ENCODE measurements around the gene LARP1.
"Not testable (repeated sequence)": the region's sequence is repeated elsewhere in the genome, so short reads cannot be mapped to it uniquely, and the experiment has no call there.

The LARP1 gene

GRCh38 chr5:154727361-154727760 lies 27.8 kb upstream of the LARP1 start:
- TF ChIP-seq BACH2 (CRISPR knock-in tag; IDR thresholded peaks at IDR 0.05; ENCODE audit: borderline replicate concordance), result no peak
- TF ChIP-seq CSDC2 (CRISPR knock-in tag; IDR thresholded peaks at IDR 0.05), result no peak
- no peak for TF ChIP-seq ISL1 (CRISPR knock-in tag; IDR thresholded peaks at IDR 0.05)
- TF ChIP-seq POU6F1 (CRISPR knock-in tag; IDR thresholded peaks at IDR 0.05; ENCODE audit: borderline replicate concordance, low read depth), result no peak
- no peak for TF ChIP-seq ZNF70 (CRISPR knock-in tag; IDR thresholded peaks at IDR 0.05)
- no peak for TF ChIP-seq ZC3H10 (CRISPR knock-in tag; IDR thresholded peaks at IDR 0.05)
- TF ChIP-seq SNAI2 (CRISPR knock-in tag; IDR thresholded peaks at IDR 0.05), result no peak
- TF ChIP-seq GLIS3 (CRISPR knock-in tag; IDR thresholded peaks at IDR 0.05), result no peak
- TF ChIP-seq RARB (CRISPR knock-in tag; IDR thresholded peaks at IDR 0.05), result no peak
- no peak for TF ChIP-seq TOX (CRISPR knock-in tag; IDR thresholded peaks at IDR 0.05; ENCODE audit: borderline replicate concordance)
- no peak for TF ChIP-seq PPARA (CRISPR knock-in tag; IDR thresholded peaks at IDR 0.05; ENCODE audit: borderline replicate concordance)
- no peak for TF ChIP-seq CREB5 (CRISPR knock-in tag; IDR thresholded peaks at IDR 0.05; ENCODE audit: low read depth)
- TF ChIP-seq OSR1 (CRISPR knock-in tag; IDR thresholded peaks at IDR 0.05), result no peak
- no peak for TF ChIP-seq ESRRG (CRISPR knock-in tag; IDR thresholded peaks at IDR 0.05)
- TF ChIP-seq TCF4 (CRISPR knock-in tag; IDR thresholded peaks at IDR 0.05; ENCODE audit: borderline replicate concordance), result no peak

GRCh38 chr5:154728939-154729588 lies 26.1 kb upstream of the LARP1 start:
- TF ChIP-seq TSHZ2 (CRISPR knock-in tag; IDR thresholded peaks at IDR 0.05) (no peak), ZNF565 (CRISPR knock-in tag; conservative IDR thresholded peaks at IDR 0.05; ENCODE audit: low read depth) (no peak)

More at GRCh38 chr5:154727361-154727760, 27.8 kb upstream of the LARP1 start:
- no peak for ATAC-seq

GRCh38 chr5:154729613-154730012 lies 25.6 kb upstream of the LARP1 start:
- no peak for TF ChIP-seq SNAI2 (CRISPR knock-in tag; IDR thresholded peaks at IDR 0.05)
- no peak for TF ChIP-seq ZFP3 (CRISPR knock-in tag; IDR thresholded peaks at IDR 0.05)
- no peak for TF ChIP-seq ZFP30 (CRISPR knock-in tag; IDR thresholded peaks at IDR 0.05)
- no peak for TF ChIP-seq CSDC2 (CRISPR knock-in tag; IDR thresholded peaks at IDR 0.05)
- no peak for TF ChIP-seq TSHZ2 (CRISPR knock-in tag; IDR thresholded peaks at IDR 0.05)
- no peak for TF ChIP-seq ZNF8 (CRISPR knock-in tag; IDR thresholded peaks at IDR 0.05)
- no peak for ATAC-seq

More at GRCh38 chr5:154728939-154729588, 26.1 kb upstream of the LARP1 start:
- ATAC-seq, result no peak

- not testable (repeated sequence) for ATAC-seq
Observed at GRCh38 chr5:154730761-154731160, 24.4 kb upstream of the LARP1 start.
